Upper lobe of right lung (tissue), 1 donor: Measurements from ENCODE around the gene SSBP3. TPM values are rescaled to one million over a fixed set of nuclear protein-coding genes. Genes with fewer than 3 reads are reported as not detected.
A peak's percentile ranks its signal among the peaks of the same experiment; 100 is the strongest.

Experiments used
- ATAC-seq: fragments of 200-7000 bp; cut with Tn5 transposase; one replicate; pipeline ENCODE4 v1.9.1; 2020; ENCODE audit warnings: mild to moderate bottlenecking, moderate library complexity
- DNase-seq: peaks from one replicate; pipeline ENCODE4 v3.0.0-alpha.2; 2020
- H3K27ac ChIP-seq: fragments of 200-600 bp; one replicate; pipeline ENCODE4 v1.8.0; 2022
- H3K27me3 ChIP-seq: fragments of 200-600 bp; one replicate; pipeline ENCODE4 v1.8.0; 2022; ENCODE audit warnings: mild to moderate bottlenecking
- H3K36me3 ChIP-seq: fragments of 200-600 bp; one replicate; pipeline ENCODE4 v1.8.0; 2022
- H3K4me1 ChIP-seq: fragments of 200-600 bp; one replicate; pipeline ENCODE4 v1.8.0; 2022
- H3K4me3 ChIP-seq: fragments of 200-600 bp; one replicate; pipeline ENCODE4 v1.8.0; 2022; ENCODE audit warnings: mild to moderate bottlenecking
- H3K9me3 ChIP-seq: fragments of 200-600 bp; one replicate; pipeline ENCODE4 v1.8.0; 2022
- CTCF ChIP-seq: fragments of 200-600 bp; IDR thresholded peaks from one replicate; pipeline ENCODE4 v1.8.0; 2022; ENCODE audit warnings: antibody characterized with exemption
- intact Hi-C: fragments of 100-400 bp; cut with DNase I; formaldehyde crosslinking; loops from one replicate; pipeline ENCODE4 v1.11.0; 2022
- total RNA-seq: library from RNA; stranded (reverse); fragmentation: NEBNext Ultra II Directional; extraction: Animal tissue kit (Norgen Biotek cat#: 25700); gene quantifications from one replicate; pipeline ENCODE4 v1.2.1, GENCODE V29; 2021
- donor health status: DM: no; HTN: yes; CAD: no; lungs with severe emphysema.

Gene SSBP3
- total RNA-seq, 1 donor from 2014 or later = 40.4 TPM

- no peak overlapping the region for H3K4me3 ChIP-seq
- no peak for TF ChIP-seq CTCF
- no peaks in the 10 kb centered on the region for H3K9me3 ChIP-seq
- DNase-seq = no peak
- H3K36me3 ChIP-seq = no peaks in the 10 kb centered on the region
- H3K27ac ChIP-seq = no peak overlapping the region
- H3K27me3 ChIP-seq = no peaks in the 10 kb centered on the region
- ATAC-seq = no peak
- intact Hi-C loops = no loop called here
- peaks cover 27% of the 10 kb centered on the region for H3K4me1 ChIP-seq
Observed at GRCh38 chr1:54339126-54339525, 67.1 kb downstream of the SSBP3 start.

DNA sequence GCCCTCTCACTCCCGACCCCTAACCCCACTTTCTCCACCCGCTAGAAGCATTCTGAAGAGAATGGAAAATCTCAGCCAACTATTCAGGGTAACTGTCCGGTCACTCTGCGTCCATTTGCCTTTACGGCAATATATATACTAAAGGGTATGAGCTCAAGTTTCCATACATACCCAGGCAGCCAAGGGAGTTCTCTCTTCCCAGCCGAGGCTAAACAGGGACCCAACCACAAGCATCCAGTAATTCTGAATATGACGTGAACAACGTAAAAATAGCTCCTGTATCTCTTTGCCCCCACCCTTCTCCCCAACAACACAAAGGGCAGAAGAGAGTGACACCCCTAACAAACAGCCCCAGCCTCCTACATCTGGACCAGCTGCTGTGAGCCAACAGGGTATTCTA lies 67.7 kb downstream of the SSBP3 start:
- Histone ChIP-seq H3K4me3 (no peak overlapping the region), H3K27ac (no peak overlapping the region), H3K9me3 (no peaks in the 10 kb centered on the region), H3K4me1 (peaks cover 34% of the 10 kb centered on the region), H3K27me3 (no peaks in the 10 kb centered on the region), H3K36me3 (no peaks in the 10 kb centered on the region)
- TF ChIP-seq CTCF = no peak
- no peak for ATAC-seq
- no peak for DNase-seq
- intact Hi-C loops = no loop called here

GRCh38 chr1:54337928-54338327 lies 68.3 kb downstream of the SSBP3 start:
- Histone ChIP-seq H3K4me3 (no peak overlapping the region), H3K36me3 (no peaks in the 10 kb centered on the region), H3K4me1 (peaks cover 38% of the 10 kb centered on the region), H3K27ac (no peak overlapping the region), H3K27me3 (no peaks in the 10 kb centered on the region), H3K9me3 (no peaks in the 10 kb centered on the region)
- DNase-seq (no peak), ATAC-seq (no peak)
- no peak for TF ChIP-seq CTCF
- intact Hi-C loops = no loop called here

DNA sequence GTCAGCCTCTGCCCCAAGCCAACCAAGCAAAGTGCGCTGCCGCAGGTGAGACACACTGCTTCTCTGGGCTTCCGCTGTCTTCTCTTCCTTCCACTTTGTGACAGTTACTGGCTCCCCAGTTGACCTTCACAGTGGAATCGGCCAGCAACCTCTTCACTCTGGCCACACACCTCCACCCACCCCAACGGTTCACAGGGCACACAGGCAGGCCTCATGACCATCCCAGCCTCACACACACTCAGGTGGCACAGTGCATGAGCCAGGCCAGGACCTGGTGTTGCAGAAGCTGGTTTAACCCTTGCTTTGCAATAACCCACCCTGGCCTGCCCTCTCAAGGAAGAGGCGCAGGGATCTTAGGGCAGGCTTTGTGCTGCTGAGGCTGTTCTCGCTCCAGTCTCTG lies 69.2 kb downstream of the SSBP3 start:
- Histone ChIP-seq H3K4me1 (peaks cover 44% of the 10 kb centered on the region), H3K27me3 (no peaks in the 10 kb centered on the region), H3K36me3 (no peaks in the 10 kb centered on the region), H3K27ac (no peak overlapping the region), H3K9me3 (no peaks in the 10 kb centered on the region), H3K4me3 (no peak overlapping the region)
- DNase-seq (no peak), ATAC-seq (no peak)
- intact Hi-C loops = no loop called here
- TF ChIP-seq CTCF = no peak

DNA sequence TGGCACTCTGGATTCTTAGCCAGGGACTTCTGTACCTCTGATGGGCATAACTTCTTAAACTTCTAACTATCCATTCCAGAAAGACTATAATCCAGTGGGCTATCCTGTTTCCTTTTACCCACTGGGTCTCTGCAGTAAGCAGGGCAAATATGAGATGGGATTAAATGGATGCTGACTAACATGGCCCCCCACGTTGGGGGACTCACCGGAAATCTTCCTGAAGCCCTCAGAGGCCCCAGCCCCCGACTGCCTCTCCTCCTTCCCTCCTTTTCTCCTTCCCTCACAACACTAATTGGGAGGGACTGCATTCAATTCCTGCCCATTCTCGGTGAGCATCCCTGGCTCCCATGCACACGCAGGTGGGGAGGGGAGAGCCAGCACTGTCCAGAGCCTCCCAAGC lies 70.1 kb downstream of the SSBP3 start:
- Histone ChIP-seq H3K9me3 (no peaks in the 10 kb centered on the region), H3K4me3 (peak overlapping the region; percentile 14), H3K27ac (peak overlapping the region; percentile 67), H3K27me3 (no peaks in the 10 kb centered on the region), H3K4me1 (peaks cover 50% of the 10 kb centered on the region), H3K36me3 (no peaks in the 10 kb centered on the region)
- intact Hi-C loops = no loop called here
- no peak for TF ChIP-seq CTCF
- ATAC-seq (no peak), DNase-seq (no peak)

DNA sequence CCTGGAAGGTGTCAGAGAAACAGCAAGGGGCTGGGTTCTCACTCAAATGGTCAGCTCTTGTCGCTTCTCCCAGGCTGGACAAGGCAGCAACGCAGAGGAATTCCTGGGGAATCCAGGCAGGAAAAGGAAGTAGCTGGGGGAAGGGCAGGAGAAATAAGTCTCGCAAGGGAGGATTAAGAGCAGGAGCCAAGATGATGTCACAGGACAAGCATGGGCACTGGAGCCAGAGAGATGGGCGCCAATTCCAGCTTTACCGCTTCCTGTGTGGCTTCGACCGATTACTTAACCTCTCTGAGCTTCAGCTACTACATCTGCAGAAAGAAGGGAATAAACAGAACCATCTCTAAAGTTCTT lies 70.5 kb downstream of the SSBP3 start:
- H3K36me3 ChIP-seq = no peaks in the 10 kb centered on the region
- H3K27ac ChIP-seq = peak overlapping the region; percentile 67
- DNase-seq = no peak
- intact Hi-C loops = no loop called here
- H3K9me3 ChIP-seq = no peaks in the 10 kb centered on the region
- no peaks in the 10 kb centered on the region for H3K27me3 ChIP-seq
- no peak for TF ChIP-seq CTCF
- peak overlapping the region; percentile 14 for H3K4me3 ChIP-seq
- peak; percentile 79 for ATAC-seq
- peaks cover 50% of the 10 kb centered on the region for H3K4me1 ChIP-seq
